8988T (cell line): Measurements from ENCODE around the gene NEK7.
"Not testable (repeated sequence)": the region's sequence is repeated elsewhere in the genome, so short reads cannot be mapped to it uniquely, and the experiment has no call there.

Source experiments
- DNase-seq: peaks from one replicate; pipeline ENCODE4 v3.0.0; 2011

The NEK7 gene

GRCh38 chr1:198212126-198212525, 55.3 kb downstream of the NEK7 start:
- no peak for DNase-seq

- no peak for DNase-seq
These were observed 55.9 kb downstream of the NEK7 start for GRCh38 chr1:198212675-198213074.

- DNase-seq = no peak
These were observed 58.1 kb downstream of the NEK7 start for GRCh38 chr1:198214924-198215323.

GRCh38 chr1:198220428-198220827, 63.6 kb downstream of the NEK7 start:
- no peak for DNase-seq

- DNase-seq = not testable (repeated sequence)
These were observed 70.2 kb downstream of the NEK7 start for GRCh38 chr1:198227010-198227409.

GRCh38 chr1:198227454-198227853, 70.7 kb downstream of the NEK7 start:
- DNase-seq = not testable (repeated sequence)

- no peak for DNase-seq
These were observed 72.1 kb downstream of the NEK7 start for GRCh38 chr1:198228925-198229324.

GRCh38 chr1:198231779-198232178, 75.0 kb downstream of the NEK7 start:
- DNase-seq = no peak

GRCh38 chr1:198232378-198232777, 75.6 kb downstream of the NEK7 start:
- DNase-seq = no peak

GRCh38 chr1:198232940-198233675, 76.3 kb downstream of the NEK7 start:
- DNase-seq = no peak

GRCh38 chr1:198234520-198235251, 77.9 kb downstream of the NEK7 start:
- DNase-seq = no peak

GRCh38 chr1:198238121-198238520, 81.3 kb downstream of the NEK7 start:
- no peak for DNase-seq

- DNase-seq = no peak
These were observed 84.8 kb downstream of the NEK7 start for GRCh38 chr1:198241553-198241952.

- no peak for DNase-seq
These were observed 88.0 kb downstream of the NEK7 start for GRCh38 chr1:198244772-198245171.

GRCh38 chr1:198245379-198245778, 88.6 kb downstream of the NEK7 start:
- no peak for DNase-seq

- DNase-seq = peak; percentile 10
These were observed 89.5 kb downstream of the NEK7 start for GRCh38 chr1:198246337-198246736.

GRCh38 chr1:198253259-198253658, 96.5 kb downstream of the NEK7 start:
- no peak for DNase-seq

GRCh38 chr1:198253668-198254067, 96.9 kb downstream of the NEK7 start:
- no peak for DNase-seq

- DNase-seq = no peak
These were observed 97.7 kb downstream of the NEK7 start for GRCh38 chr1:198254521-198254920.

GRCh38 chr1:198254948-198255347, 98.2 kb downstream of the NEK7 start:
- no peak for DNase-seq

- DNase-seq = no peak
These were observed 99.0 kb downstream of the NEK7 start for GRCh38 chr1:198255784-198256183.

GRCh38 chr1:198258491-198258890, 101.7 kb downstream of the NEK7 start:
- no peak for DNase-seq

- no peak for DNase-seq
These were observed 102.7 kb downstream of the NEK7 start for GRCh38 chr1:198259333-198260074.

- no peak for DNase-seq
These were observed 105.1 kb downstream of the NEK7 start for GRCh38 chr1:198261886-198262285.
